Measurements from ENCODE around the gene TMIGD3. TPM values are rescaled to one million over a fixed set of nuclear protein-coding genes. Genes with fewer than 3 reads are reported as not detected.

The TMIGD3 gene
- total RNA-seq, 1 experiment from 2014 or later = not detected

- H3K27me3 ChIP-seq (ENCODE audit: control insufficient read depth, insufficient read depth, low read length) = no peaks in the 10 kb centered on the region
- DNase-seq (ENCODE audit: low read depth, low spot score) (no peak), ATAC-seq (no peak)
- H3K4me3 ChIP-seq (ENCODE audit: low read depth in 2 of 2, low read length in 2 of 2) = no peak overlapping the region
- H3K4me1 ChIP-seq (ENCODE audit: control insufficient read depth, insufficient read depth, low read length) = no peaks in the 10 kb centered on the region
- intact Hi-C loops (cut with micrococcal nuclease; ENCODE audit: unreplicated experiment) = no loop called here
- ChIA-PET POLR2A (no interaction called here), CTCF (no interaction called here)
- no peak overlapping the region for H3K27ac ChIP-seq (ENCODE audit: low read length)
- H3K9me3 ChIP-seq (ENCODE audit: control insufficient read depth, insufficient read depth, low read depth, low read length) = no peaks in the 10 kb centered on the region
- in situ Hi-C loops (cut with HindIII; ENCODE audit: low pct_unique_long_range_greater_than_20kb, low sequenced_read_pairs) = no loop called here
- BruUV-seq (replicated peaks) = no TSS peak
- no peaks in the 10 kb centered on the region for H3K36me3 ChIP-seq (ENCODE audit: control insufficient read depth, insufficient read depth, low read length)
- TF ChIP-seq TCF7L2 (IDR thresholded peaks at IDR 0.05; ENCODE audit: low read depth, low read length) (no peak), SIN3A (IDR thresholded peaks at IDR 0.05; ENCODE audit: borderline replicate concordance, insufficient read depth, low read depth, low read length) (no peak), REST (IDR thresholded peaks at IDR 0.05; ENCODE audit: insufficient read depth in 1 of 2, low read depth in 2 of 2, low read length in 1 of 2) (no peak), POLR2AphosphoS5 (IDR thresholded peaks at IDR 0.05; ENCODE audit: low read depth, low read length) (no peak), CTCF (IDR thresholded peaks at IDR 0.05) (no peak)
Measured at GRCh38 chr1:111515291-111516004, 12.0 kb upstream of the TMIGD3 start.

GRCh38 chr1:111513410-111514020, 10.1 kb upstream of the TMIGD3 start:
- DNase-seq (ENCODE audit: low read depth, low spot score) (no peak), ATAC-seq (no peak)
- intact Hi-C loops (cut with micrococcal nuclease; ENCODE audit: unreplicated experiment) (no loop called here), in situ Hi-C loops (cut with HindIII; ENCODE audit: low pct_unique_long_range_greater_than_20kb, low sequenced_read_pairs) (no loop called here)
- POLR2A ChIA-PET = no interaction called here
- Histone ChIP-seq H3K4me3 (ENCODE audit: low read depth in 2 of 2, low read length in 2 of 2) (no peak overlapping the region), H3K27ac (ENCODE audit: low read length) (no peak overlapping the region), H3K9me3 (ENCODE audit: control insufficient read depth, insufficient read depth, low read depth, low read length) (no peaks in the 10 kb centered on the region), H3K4me1 (ENCODE audit: control insufficient read depth, insufficient read depth, low read length) (no peaks in the 10 kb centered on the region), H3K36me3 (ENCODE audit: control insufficient read depth, insufficient read depth, low read length) (no peaks in the 10 kb centered on the region), H3K27me3 (ENCODE audit: control insufficient read depth, insufficient read depth, low read length) (no peaks in the 10 kb centered on the region)
- no TSS peak for BruUV-seq (replicated peaks)
- no peak for TF ChIP-seq TCF7L2 (IDR thresholded peaks at IDR 0.05; ENCODE audit: low read depth, low read length)
- TF ChIP-seq CTCF (IDR thresholded peaks at IDR 0.05) = no peak
- no peak for TF ChIP-seq POLR2AphosphoS5 (IDR thresholded peaks at IDR 0.05; ENCODE audit: low read depth, low read length)
- TF ChIP-seq SIN3A (IDR thresholded peaks at IDR 0.05; ENCODE audit: borderline replicate concordance, insufficient read depth, low read depth, low read length) = no peak
- no peak for TF ChIP-seq REST (IDR thresholded peaks at IDR 0.05; ENCODE audit: insufficient read depth in 1 of 2, low read depth in 2 of 2, low read length in 1 of 2)
- CTCF ChIA-PET = no interaction called here
